MM.1S (cell line): ENCODE measurements around the gene ZNF446.

Experiments
- EZH2 ChIP-seq: fragments of 300-600 bp; sonication (generic); optimal IDR thresholded peaks from 2 replicates; pipeline ENCODE3; 2017; ENCODE audit warnings: low read depth, mild to moderate bottlenecking, antibody characterized with exemption, low read length, mixed read lengths
- TF ChIP-seq, protein P1 (sequence below): fragments of 300-600 bp; sonication (generic); IDR thresholded peaks from 2 replicates; pipeline ENCODE4 v1.5.1; 2016; ENCODE audit warnings: antibody characterized with exemption, low read length, mixed read lengths

DNA sequence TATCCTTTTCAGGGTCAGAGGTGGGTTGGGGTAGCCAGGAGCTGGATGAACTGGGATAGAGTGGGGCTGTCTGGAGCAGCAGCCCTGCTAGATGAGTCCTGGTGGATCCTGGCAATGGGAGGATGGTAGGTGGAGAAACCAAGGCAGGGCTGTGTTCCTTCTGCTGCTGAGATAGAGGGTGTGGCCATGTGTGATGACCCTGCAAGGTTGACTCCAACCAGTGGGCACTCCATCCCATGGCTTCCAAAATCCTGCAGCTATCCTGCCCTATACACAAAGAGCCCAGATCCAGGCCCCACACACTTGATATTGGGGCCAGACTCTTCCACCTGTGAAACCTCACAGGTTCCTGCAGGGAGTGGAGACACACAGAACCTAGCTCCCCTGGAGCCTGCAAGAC, 2.4 kb upstream of the ZNF446 start:
- TF ChIP-seq, protein P1, sequence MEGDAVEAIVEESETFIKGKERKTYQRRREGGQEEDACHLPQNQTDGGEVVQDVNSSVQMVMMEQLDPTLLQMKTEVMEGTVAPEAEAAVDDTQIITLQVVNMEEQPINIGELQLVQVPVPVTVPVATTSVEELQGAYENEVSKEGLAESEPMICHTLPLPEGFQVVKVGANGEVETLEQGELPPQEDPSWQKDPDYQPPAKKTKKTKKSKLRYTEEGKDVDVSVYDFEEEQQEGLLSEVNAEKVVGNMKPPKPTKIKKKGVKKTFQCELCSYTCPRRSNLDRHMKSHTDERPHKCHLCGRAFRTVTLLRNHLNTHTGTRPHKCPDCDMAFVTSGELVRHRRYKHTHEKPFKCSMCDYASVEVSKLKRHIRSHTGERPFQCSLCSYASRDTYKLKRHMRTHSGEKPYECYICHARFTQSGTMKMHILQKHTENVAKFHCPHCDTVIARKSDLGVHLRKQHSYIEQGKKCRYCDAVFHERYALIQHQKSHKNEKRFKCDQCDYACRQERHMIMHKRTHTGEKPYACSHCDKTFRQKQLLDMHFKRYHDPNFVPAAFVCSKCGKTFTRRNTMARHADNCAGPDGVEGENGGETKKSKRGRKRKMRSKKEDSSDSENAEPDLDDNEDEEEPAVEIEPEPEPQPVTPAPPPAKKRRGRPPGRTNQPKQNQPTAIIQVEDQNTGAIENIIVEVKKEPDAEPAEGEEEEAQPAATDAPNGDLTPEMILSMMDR = no peak
- no peak for TF ChIP-seq EZH2
